ENCODE measurements around the gene COG6.

The COG6 gene

GRCh38 chr13:39637890-39638289 lies 17.6 kb upstream of the COG6 start:
- DNase-seq (ENCODE audit: extremely low spot score): no peak
- CTCF ChIA-PET: no interaction called here
- TF ChIP-seq BHLHE40 (IDR thresholded peaks at IDR 0.05; ENCODE audit: borderline replicate concordance) (no peak), HDGF (IDR thresholded peaks at IDR 0.05; ENCODE audit: borderline replicate concordance) (no peak), TARDBP (IDR thresholded peaks at IDR 0.05) (no peak), ELF4 (IDR thresholded peaks at IDR 0.05) (no peak), ARNT (IDR thresholded peaks at IDR 0.05) (no peak), ZNF384 (IDR thresholded peaks at IDR 0.05) (no peak), SP1 (IDR thresholded peaks at IDR 0.05) (no peak), SUZ12 (IDR thresholded peaks at IDR 0.05) (no peak), FOXM1 (IDR thresholded peaks at IDR 0.05; ENCODE audit: borderline replicate concordance) (no peak), FOXA1 (IDR thresholded peaks at IDR 0.05) (no peak)
- POLR2A ChIA-PET: no interaction called here

GRCh38 chr13:39641645-39642044 lies 13.8 kb upstream of the COG6 start:
- ChIA-PET POLR2A (no interaction called here), CTCF (no interaction called here)
- TF ChIP-seq SP1 (IDR thresholded peaks at IDR 0.05) (no peak), FOXA1 (IDR thresholded peaks at IDR 0.05) (no peak), HDGF (IDR thresholded peaks at IDR 0.05; ENCODE audit: borderline replicate concordance) (no peak), TARDBP (IDR thresholded peaks at IDR 0.05) (no peak), ELF4 (IDR thresholded peaks at IDR 0.05) (no peak), BHLHE40 (IDR thresholded peaks at IDR 0.05; ENCODE audit: borderline replicate concordance) (no peak), LEF1 (IDR thresholded peaks at IDR 0.05; ENCODE audit: borderline replicate concordance) (no peak), CTBP1 (IDR thresholded peaks at IDR 0.05; ENCODE audit: borderline replicate concordance) (no peak), ZNF384 (IDR thresholded peaks at IDR 0.05) (no peak), L3MBTL2 (conservative IDR thresholded peaks at IDR 0.05) (no peak), ARNT (IDR thresholded peaks at IDR 0.05) (no peak), FOXM1 (IDR thresholded peaks at IDR 0.05; ENCODE audit: borderline replicate concordance) (no peak), FOXK2 (IDR thresholded peaks at IDR 0.05) (no peak), PKNOX1 (IDR thresholded peaks at IDR 0.05) (no peak), NFRKB (IDR thresholded peaks at IDR 0.05) (no peak), SUZ12 (IDR thresholded peaks at IDR 0.05) (no peak)
- no peak for DNase-seq (ENCODE audit: extremely low spot score)

GRCh38 chr13:39646122-39646521 lies 9.3 kb upstream of the COG6 start:
- no peak for DNase-seq (ENCODE audit: extremely low spot score)
- ChIA-PET CTCF (no interaction called here), POLR2A (no interaction called here)
- TF ChIP-seq FOXK2 (IDR thresholded peaks at IDR 0.05): no peak
- no peak for TF ChIP-seq ZNF384 (IDR thresholded peaks at IDR 0.05)
- TF ChIP-seq FOXM1 (IDR thresholded peaks at IDR 0.05; ENCODE audit: borderline replicate concordance): no peak
- TF ChIP-seq PKNOX1 (IDR thresholded peaks at IDR 0.05): no peak
- TF ChIP-seq ARNT (IDR thresholded peaks at IDR 0.05): no peak
- TF ChIP-seq CTBP1 (IDR thresholded peaks at IDR 0.05; ENCODE audit: borderline replicate concordance): no peak
- TF ChIP-seq FOXA1 (IDR thresholded peaks at IDR 0.05): no peak
- no peak for TF ChIP-seq BHLHE40 (IDR thresholded peaks at IDR 0.05; ENCODE audit: borderline replicate concordance)
- no peak for TF ChIP-seq TARDBP (IDR thresholded peaks at IDR 0.05)
- TF ChIP-seq SP1 (IDR thresholded peaks at IDR 0.05): no peak
- no peak for TF ChIP-seq NFRKB (IDR thresholded peaks at IDR 0.05)
- TF ChIP-seq L3MBTL2 (conservative IDR thresholded peaks at IDR 0.05): no peak
- no peak for TF ChIP-seq HDGF (IDR thresholded peaks at IDR 0.05; ENCODE audit: borderline replicate concordance)
- no peak for TF ChIP-seq SUZ12 (IDR thresholded peaks at IDR 0.05)

GRCh38 chr13:39655041-39655568 lies 357 bp upstream of the COG6 start:
- CTCF ChIA-PET: no interaction called here
- no peak for DNase-seq (ENCODE audit: extremely low spot score)

GRCh38 chr13:39656325-39656677 lies 839 bp downstream of the COG6 start:
- no peak for TF ChIP-seq BHLHE40 (IDR thresholded peaks at IDR 0.05; ENCODE audit: borderline replicate concordance)
- TF ChIP-seq FOXK2 (IDR thresholded peaks at IDR 0.05): no peak
- TF ChIP-seq PKNOX1 (IDR thresholded peaks at IDR 0.05): no peak
- TF ChIP-seq ZNF384 (IDR thresholded peaks at IDR 0.05): no peak
- TF ChIP-seq SUZ12 (IDR thresholded peaks at IDR 0.05): no peak
- no peak for TF ChIP-seq NFRKB (IDR thresholded peaks at IDR 0.05)
- TF ChIP-seq ELF4 (IDR thresholded peaks at IDR 0.05): no peak
- no peak for TF ChIP-seq FOXA1 (IDR thresholded peaks at IDR 0.05)
- no peak for TF ChIP-seq L3MBTL2 (conservative IDR thresholded peaks at IDR 0.05)
- no peak for TF ChIP-seq SP1 (IDR thresholded peaks at IDR 0.05)
- TF ChIP-seq FOXM1 (IDR thresholded peaks at IDR 0.05; ENCODE audit: borderline replicate concordance): no peak
- TF ChIP-seq ARNT (IDR thresholded peaks at IDR 0.05): no peak
- no peak for TF ChIP-seq TARDBP (IDR thresholded peaks at IDR 0.05)
- TF ChIP-seq LEF1 (IDR thresholded peaks at IDR 0.05; ENCODE audit: borderline replicate concordance): no peak
- peak; percentile 7 for DNase-seq (ENCODE audit: extremely low spot score)
- ChIA-PET POLR2A (no interaction called here), CTCF (no interaction called here)

More at GRCh38 chr13:39655041-39655568, 357 bp upstream of the COG6 start:
- TF ChIP-seq FOXA1 (IDR thresholded peaks at IDR 0.05) (no peak), CTBP1 (IDR thresholded peaks at IDR 0.05; ENCODE audit: borderline replicate concordance) (no peak), L3MBTL2 (conservative IDR thresholded peaks at IDR 0.05) (peak; percentile 71), PKNOX1 (IDR thresholded peaks at IDR 0.05) (no peak), NFRKB (IDR thresholded peaks at IDR 0.05) (no peak), ARNT (IDR thresholded peaks at IDR 0.05) (no peak)
- POLR2A ChIA-PET: no interaction called here

- CTCF ChIA-PET: no interaction called here
- TF ChIP-seq BHLHE40 (IDR thresholded peaks at IDR 0.05; ENCODE audit: borderline replicate concordance) (no peak), PKNOX1 (IDR thresholded peaks at IDR 0.05) (no peak), HDGF (IDR thresholded peaks at IDR 0.05; ENCODE audit: borderline replicate concordance) (no peak), SP1 (IDR thresholded peaks at IDR 0.05) (no peak), LEF1 (IDR thresholded peaks at IDR 0.05; ENCODE audit: borderline replicate concordance) (no peak), SUZ12 (IDR thresholded peaks at IDR 0.05) (no peak), L3MBTL2 (conservative IDR thresholded peaks at IDR 0.05) (no peak), ELF4 (IDR thresholded peaks at IDR 0.05) (no peak), TARDBP (IDR thresholded peaks at IDR 0.05) (no peak)
- POLR2A ChIA-PET: no interaction called here
These were observed 8.0 kb downstream of the COG6 start for GRCh38 chr13:39663508-39663907.

More at GRCh38 chr13:39663508-39663907, 8.0 kb downstream of the COG6 start:
- no peak for DNase-seq (ENCODE audit: extremely low spot score)
